Stimulated activated CD4-positive, alpha-beta T cell treated with anti-CD3 and anti-CD28 coated beads, Interleukin-4, amount 100 ng/mL, for 4 hours (primary cell): ENCODE data around the gene USP12.
"Not testable (repeated sequence)": the region's sequence is repeated elsewhere in the genome, so short reads cannot be mapped to it uniquely, and the experiment has no call there.

Experiments used
- DNase-seq, 2 experiments: peaks; one replicate each; pipeline ENCODE4 v3.0.0-alpha.2; 2020

USP12 gene

DNA sequence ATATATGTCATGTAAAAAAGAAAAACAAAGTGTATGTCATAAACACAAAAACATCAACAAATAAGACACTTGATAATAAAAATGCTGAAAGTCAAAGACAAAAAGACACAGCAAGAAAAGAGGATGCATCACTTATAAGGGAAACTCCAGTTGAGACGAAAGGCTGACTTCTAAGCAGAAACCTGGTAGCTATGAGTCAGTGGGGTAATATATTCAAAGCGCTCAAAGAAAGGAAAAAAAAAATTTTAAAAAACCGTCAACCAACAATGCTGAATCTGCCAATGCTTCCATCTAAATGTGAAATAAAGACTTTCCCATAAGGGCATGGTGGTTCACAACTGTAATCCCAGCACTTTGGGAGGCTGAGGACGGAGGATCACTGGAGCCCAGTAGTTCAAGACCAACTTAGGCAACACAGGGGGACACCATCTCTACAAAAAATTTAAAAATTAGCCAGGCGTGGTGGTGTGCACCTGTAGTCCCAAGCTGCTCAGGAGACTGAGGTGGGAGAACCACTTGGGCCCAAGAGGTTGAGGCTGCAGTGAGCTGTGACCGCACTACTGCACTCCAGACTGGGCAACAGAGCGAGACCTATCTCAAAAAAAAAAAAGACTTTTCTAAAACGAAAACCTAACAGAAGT is 24.0 kb downstream of the USP12 start:
- no peak for DNase-seq

DNA sequence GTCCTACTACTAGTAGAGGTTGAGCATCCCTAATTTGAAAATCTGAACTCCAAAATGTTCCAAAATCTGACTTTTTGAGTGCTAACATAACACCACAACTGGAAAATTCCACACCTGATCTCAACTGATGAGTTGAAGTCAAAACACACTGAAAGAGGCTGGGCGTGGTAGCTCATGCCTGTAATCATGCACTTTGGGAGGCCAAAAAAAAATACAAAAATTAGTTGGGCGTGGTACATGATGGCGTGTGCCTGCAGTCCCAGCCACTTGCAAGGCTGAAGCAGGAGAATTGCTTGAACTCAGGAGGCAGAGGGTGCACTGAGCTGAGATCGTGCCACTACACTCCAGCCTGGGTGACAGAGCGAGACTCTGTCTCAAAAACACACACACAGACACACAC is 29.9 kb downstream of the USP12 start:
- no peak for DNase-seq

GRCh38 chr13:27141159-27141558 is 30.5 kb downstream of the USP12 start:
- not testable (repeated sequence) for DNase-seq

GRCh38 chr13:27140060-27140459 is 31.6 kb downstream of the USP12 start:
- no peak for DNase-seq

DNA sequence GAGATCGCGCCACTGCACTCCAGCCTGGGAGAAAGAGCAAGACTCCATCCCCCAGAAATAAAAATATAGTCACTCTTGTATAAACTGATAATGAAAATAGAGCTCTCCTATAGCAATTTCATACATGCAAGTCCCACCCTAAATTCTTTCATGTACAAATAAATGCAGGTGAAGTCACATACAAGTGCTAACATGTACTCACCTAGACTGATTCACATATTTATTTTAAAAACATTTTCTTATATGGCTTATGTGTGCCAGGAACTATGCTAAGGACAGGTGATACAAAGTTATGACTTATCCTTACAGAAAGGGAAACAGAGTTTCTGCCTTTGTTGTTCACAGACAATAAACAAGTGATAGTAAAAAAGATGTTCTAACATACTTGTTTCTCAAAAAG is 32.0 kb downstream of the USP12 start:
- DNase-seq: no peak

- no peak for DNase-seq
Measured at GRCh38 chr13:27138457-27139093, 33.0 kb downstream of the USP12 start.

DNA sequence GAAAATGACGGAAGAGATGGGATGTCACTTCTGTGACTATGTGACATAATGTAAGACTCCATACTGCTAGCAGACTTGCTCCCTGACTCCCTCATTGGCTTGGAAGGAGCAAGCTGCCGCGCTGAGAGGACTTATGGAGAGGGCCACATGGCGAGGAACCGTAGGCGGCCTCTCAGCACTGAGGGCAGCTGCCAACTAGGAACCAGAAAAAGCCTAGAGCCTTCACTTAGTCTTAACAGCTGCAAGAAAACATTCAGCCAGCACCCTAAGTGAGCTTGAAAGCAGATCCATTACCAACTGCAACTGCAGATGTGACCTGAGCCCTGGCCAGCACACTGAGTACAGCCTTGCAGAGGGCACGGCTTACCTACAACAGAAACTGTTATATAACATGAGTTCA is 33.9 kb downstream of the USP12 start:
- DNase-seq: no peak

- DNase-seq: no peak
Measured at GRCh38 chr13:27135023-27135422, 36.6 kb downstream of the USP12 start.

GRCh38 chr13:27133889-27134288 is 37.7 kb downstream of the USP12 start:
- no peak for DNase-seq

- DNase-seq: no peak
Measured at GRCh38 chr13:27132538-27132937, 39.1 kb downstream of the USP12 start.

DNA sequence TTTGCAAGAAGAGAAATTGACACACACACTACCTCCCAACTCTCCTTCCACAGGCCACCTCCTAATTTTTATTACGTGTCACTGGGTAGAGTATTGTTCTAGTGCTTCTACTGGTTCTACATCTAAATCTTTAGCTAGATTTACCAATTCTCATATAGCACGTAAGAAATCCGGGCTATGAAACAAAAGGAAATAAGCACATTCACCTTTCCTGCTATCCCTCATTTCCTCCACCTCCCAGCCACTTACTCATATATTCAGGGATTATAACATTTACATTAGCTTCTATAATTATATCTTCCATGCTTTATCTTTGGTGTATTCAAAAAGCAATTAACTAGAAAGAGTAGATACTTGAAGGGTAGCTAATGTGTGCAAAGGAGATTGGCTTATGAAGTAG is 39.7 kb downstream of the USP12 start:
- DNase-seq: no peak

- DNase-seq: peak; percentile 52 to 77
Measured at GRCh38 chr13:27130979-27131623, 40.5 kb downstream of the USP12 start.

DNA sequence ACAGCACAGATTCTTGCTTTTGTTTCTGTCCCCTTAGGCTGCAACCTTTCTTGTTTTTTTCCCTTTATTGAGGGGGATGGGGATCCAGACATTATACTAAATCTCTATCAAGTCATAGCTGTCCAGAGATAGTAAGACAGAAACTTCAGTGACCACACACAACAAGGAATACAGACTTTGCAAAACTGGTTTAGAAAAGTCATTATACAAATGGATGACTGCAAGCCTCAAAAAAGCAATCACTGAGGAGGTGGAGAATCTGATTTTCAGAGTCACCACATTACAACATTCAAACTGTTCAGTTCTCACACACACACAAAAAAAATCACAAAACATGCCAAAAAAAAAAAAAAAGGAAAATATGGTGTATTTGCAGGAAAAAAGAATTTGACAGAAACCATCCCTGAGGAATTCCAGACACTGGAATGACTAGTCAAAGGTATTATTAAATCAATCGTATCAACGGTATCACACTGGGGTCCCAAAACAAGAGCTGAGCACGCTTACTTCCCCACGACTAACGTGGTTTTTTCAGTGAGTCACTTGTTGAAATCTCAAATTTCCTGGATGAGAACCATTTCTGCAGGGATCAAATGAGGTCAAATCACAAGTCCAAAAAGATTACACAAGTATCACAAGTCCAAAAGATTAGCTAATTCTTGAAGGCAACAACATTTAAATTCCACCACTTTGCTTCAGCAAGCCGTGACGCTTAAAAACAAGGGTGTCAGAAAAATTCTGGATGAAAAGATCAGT is 41.2 kb downstream of the USP12 start:
- no peak for DNase-seq

DNA sequence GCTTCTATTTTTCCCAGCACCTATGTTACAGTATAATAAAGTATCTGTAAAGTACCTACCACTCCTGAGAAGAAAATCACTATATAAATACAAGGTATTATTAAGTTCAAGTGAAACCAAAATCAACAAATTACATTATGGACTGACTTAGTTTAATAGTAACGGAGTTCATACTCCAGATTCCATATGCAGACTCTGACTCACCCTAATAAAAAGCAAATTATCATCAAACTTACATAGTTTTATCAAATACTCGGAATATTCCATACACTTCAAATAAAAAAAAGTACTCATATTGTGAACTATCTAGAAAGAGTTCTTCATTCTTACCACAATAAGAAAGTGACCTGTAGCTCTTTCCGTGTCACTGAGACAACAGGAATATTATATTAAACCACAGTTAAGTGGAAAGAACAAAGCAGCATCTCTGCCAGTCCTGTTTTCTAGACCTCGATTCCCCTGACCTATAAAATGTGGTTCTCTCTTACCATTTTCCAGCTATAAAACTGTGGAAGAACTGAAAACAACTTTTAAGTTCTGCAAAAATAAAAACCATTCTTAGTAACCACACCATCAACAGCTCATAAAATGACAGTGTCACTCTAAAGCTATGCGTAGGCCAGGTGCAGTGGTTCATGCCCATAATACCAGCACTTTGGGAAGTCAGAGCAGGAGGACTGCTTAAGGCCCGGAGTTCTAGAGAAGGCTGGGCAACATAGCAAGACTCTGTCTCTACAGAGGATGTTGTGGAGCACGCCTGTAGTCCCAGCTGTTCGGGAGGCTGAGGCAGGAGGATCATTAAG is 42.6 kb downstream of the USP12 start:
- DNase-seq: no peak

GRCh38 chr13:27126859-27127258 is 44.8 kb downstream of the USP12 start:
- DNase-seq: no peak

- no peak for DNase-seq
Measured at GRCh38 chr13:27125357-27126282, 46.0 kb downstream of the USP12 start.

DNA sequence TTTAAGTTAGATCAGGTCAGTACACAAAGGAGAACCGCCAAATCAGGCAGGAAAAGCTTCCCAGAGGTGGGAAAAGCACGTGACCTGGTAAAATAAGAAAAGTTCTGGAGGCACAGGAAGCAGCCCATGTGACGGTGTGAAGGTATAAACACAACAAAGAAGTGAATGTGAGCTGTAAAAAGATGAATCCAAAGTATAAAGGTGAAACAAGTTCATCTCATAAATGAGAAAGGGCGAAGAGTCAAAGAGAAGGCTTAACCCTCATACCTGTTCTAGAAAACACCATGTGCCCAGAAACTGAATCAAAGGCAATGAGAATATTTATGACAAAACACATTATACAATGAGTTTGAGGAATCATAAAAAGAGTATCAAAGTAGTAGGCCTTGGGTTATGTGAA is 47.0 kb downstream of the USP12 start:
- no peak for DNase-seq

GRCh38 chr13:27123445-27123844 is 48.2 kb downstream of the USP12 start:
- not testable (repeated sequence) for DNase-seq

DNA sequence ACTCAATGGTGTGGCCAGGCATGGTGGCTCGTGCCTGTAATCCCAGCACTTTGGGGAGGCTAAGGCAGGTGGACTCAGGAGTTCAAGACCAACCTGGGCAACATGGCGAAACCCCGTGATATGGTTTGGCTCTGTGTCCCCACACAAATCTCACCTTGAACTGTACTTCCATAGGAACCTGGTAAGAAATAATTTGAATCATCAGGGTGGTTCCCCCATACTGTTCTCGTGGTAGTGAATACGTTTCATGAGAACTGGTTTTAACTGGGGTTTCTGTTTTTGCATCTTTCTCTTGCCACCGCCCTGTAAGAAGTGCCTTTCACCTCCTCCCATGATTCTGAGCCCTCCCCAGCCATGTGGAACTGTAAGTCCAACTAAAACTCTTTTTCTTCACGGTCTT is 49.6 kb downstream of the USP12 start:
- no peak for DNase-seq

DNA sequence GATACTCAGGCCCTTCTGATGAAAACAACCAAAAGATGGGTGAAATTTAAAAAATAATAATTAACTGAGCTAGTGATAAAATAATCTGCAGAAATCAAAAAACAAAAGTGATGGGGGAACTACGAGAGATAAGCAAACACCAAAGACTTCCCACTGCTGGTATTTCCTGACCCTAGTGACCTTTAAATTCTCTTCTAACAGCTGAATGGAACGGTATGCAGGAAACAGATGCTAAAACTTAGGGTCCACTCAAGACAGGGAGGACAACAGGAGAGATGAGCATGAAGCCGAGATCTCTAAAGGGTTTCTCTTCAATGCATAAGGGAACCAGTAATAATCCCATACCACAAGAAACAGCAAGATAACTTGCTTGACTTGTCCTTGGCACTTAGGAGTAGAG is 50.8 kb downstream of the USP12 start:
- DNase-seq: no peak

GRCh38 chr13:27120011-27120410 is 51.6 kb downstream of the USP12 start:
- no peak for DNase-seq
